Subcutaneous abdominal adipose tissue (tissue), 5 donors: Measurements from ENCODE around the gene POLR2H.

Experiments used
- H3K27ac ChIP-seq: one replicate; pipeline ENCODE4 v1.7.0; 2013; ENCODE audit warnings: low read depth, mild to moderate bottlenecking, inconsistent platforms, low read length, moderate library complexity
- H3K27me3 ChIP-seq, 5 donors: one replicate each; pipeline ENCODE4 v1.7.0; 2013; ENCODE audit warnings: low read length in 5 of 5, inconsistent platforms in 1 of 5; ENCODE audit not compliant: control insufficient read depth in 5 of 5, insufficient read depth in 4 of 5
- H3K36me3 ChIP-seq, 5 donors: one replicate each; pipeline ENCODE4 v1.7.0; 2013; ENCODE audit warnings: low read length in 5 of 5; ENCODE audit not compliant: control insufficient read depth in 5 of 5, insufficient read depth in 5 of 5
- H3K4me1 ChIP-seq, 5 donors: one replicate each; pipeline ENCODE4 v1.7.0; 2013; ENCODE audit warnings: low read length in 5 of 5, mild to moderate bottlenecking in 3 of 5, moderate library complexity in 1 of 5; ENCODE audit not compliant: control insufficient read depth in 5 of 5, insufficient read depth in 5 of 5
- H3K4me3 ChIP-seq, 5 donors: one replicate each; pipeline ENCODE4 v1.7.0; 2013; ENCODE audit warnings: low read length in 5 of 5, low read depth in 1 of 5
- H3K9ac ChIP-seq, 5 donors: one replicate each; pipeline ENCODE4 v1.7.0; 2013; ENCODE audit warnings: low read length in 5 of 5, mild to moderate bottlenecking in 4 of 5, moderate library complexity in 3 of 5
- H3K9me3 ChIP-seq, 5 donors: one replicate each; pipeline ENCODE4 v1.7.0; 2013; ENCODE audit warnings: low read length in 5 of 5; ENCODE audit not compliant: control insufficient read depth in 5 of 5
- donor health status: healthy.
- donor health status: healthy.
- donor health status: healthy.
- donor health status: healthy.
- donor health status: healthy.

POLR2H gene

DNA sequence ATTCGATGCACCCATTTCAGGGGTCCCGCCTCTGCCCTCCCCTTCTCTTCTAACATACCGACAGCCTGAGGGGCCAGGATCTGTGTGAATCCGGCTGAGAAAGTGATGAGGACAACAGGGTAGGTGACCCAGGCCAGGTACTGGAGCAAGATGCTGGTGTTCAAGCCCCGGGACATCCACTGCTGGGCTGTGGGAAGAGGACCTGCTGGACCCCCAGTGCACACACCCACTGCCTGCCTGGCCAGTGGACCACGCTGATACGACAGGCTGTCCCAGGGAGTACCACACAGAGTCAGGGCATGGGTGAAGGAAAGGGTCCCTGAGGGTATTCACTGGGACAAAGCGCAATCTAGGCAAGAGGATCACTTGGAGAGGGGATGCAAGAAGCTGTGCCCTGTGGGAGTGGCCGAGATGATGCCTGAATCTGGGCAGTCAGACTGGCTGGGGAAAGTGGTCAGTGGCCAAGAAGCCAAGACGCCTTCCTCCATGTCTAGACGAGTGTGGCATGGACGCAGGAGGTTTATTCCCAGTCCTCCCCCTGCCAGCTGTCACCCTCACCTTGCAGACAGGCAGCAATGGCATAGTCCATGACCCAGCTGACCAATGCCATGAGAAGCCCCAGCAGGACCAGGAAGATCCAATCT is 3.3 kb upstream of the POLR2H start:
- H3K9me3 ChIP-seq: no peaks in the 10 kb centered on the region
- peaks cover 4 to 30% (median 19%) of the 10 kb centered on the region in 5 donors for H3K4me1 ChIP-seq
- H3K36me3 ChIP-seq: peaks cover 0 to 15% (median 12%) of the 10 kb centered on the region in 5 donors
- H3K9ac ChIP-seq: no peak overlapping the region
- no peaks in the 10 kb centered on the region for H3K27me3 ChIP-seq
- H3K27ac ChIP-seq: no peak overlapping the region
- H3K4me3 ChIP-seq: no peak overlapping the region

DNA sequence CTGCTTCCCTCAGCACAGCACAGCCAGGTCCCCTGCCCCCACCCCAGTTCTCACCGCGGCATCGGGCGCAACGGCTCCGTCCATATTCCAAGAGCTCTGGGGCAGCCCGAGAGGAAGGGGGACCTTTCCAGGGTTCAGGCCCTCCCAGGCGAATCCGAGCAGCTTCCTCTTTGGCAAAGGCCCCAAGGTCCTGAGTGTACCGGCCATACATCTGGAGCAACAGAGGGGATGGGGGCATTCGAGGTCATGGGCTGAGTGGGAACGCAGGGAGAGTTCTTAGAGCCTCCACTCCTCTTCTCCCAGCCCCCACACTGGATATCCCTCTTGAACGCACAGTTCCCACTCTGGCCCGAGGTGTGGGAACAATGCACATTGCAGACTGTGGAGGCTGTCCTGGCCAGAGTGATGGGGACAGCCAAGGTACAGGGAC is 2.6 kb upstream of the POLR2H start:
- H3K9ac ChIP-seq: peak overlapping the region in 1 of 5 donors; percentile 8
- no peak overlapping the region for H3K27ac ChIP-seq
- H3K36me3 ChIP-seq: peaks cover 0 to 15% (median 12%) of the 10 kb centered on the region in 5 donors
- H3K27me3 ChIP-seq: no peaks in the 10 kb centered on the region
- H3K4me3 ChIP-seq: no peak overlapping the region
- no peaks in the 10 kb centered on the region for H3K9me3 ChIP-seq
- peaks cover 4 to 37% (median 25%) of the 10 kb centered on the region in 5 donors for H3K4me1 ChIP-seq

DNA sequence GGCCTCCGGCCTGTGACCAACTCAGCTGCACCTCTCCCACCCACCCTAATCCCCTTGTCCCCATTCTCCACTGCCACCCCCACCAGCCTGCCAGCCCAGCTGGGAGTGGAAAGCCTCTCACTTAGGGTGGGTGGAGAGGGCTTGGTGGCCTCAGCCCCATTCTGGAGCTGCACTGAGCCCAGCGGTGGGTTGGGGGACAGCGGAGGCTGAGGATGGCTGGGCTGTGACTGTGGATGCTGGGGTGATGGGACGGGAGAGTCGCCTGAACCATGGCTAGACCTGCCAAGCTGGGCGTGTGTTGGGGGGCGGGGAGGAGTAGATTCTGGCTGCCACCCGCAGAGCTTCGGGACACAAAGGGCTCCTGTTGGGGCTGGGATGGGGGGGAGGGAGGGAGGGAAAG is 1.9 kb upstream of the POLR2H start:
- Histone ChIP-seq H3K9ac (no peak overlapping the region), H3K36me3 (peaks cover 0 to 15% (median 12%) of the 10 kb centered on the region in 5 donors), H3K4me1 (peaks cover 4 to 41% (median 32%) of the 10 kb centered on the region in 5 donors), H3K4me3 (no peak overlapping the region), H3K9me3 (no peaks in the 10 kb centered on the region), H3K27me3 (no peaks in the 10 kb centered on the region), H3K27ac (no peak overlapping the region)

DNA sequence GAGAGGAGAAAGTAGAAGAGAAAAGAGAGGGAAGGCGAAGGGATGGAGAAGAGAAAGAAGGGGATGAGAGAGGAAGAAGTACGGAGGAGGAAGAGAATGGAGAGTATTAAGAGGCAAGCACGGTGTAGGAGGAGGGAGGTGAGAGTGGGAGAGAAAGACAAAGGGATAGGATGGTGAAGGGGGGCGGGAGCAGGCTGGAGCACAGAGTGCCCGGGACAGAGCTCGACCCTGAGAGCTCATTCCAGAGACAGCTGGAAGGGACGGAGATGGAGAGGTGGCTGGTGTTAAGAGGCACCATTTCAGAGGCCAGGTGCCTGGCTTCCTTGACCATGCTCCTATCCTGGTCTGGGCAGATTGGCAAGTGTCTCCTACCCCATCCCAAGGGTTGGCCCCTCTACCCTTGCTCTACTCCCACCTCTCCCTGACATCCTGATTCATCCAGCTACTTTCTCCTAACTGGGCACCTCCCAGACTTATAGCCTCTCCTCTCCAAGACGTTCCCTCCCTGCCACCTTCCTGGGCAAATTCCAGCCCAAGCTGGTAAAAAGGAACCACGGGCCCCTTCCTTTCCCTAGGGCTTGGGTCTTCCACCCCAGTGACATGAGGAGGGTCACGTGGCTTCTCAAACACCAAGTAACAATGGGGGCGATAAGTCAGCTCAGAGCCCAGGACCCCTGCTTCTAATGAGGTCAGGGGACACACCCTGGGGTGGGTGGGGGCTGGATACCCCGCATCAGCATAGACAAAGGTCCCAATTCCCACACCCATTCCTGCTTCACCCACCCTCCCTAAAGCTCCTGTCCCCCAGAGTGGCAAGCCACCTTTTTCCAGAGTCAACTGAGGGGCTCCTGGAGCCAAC is 1.2 kb upstream of the POLR2H start:
- H3K4me1 ChIP-seq: peaks cover 4 to 41% (median 33%) of the 10 kb centered on the region in 5 donors
- H3K9ac ChIP-seq: peak overlapping the region in 2 of 5 donors; percentile 54 to 63
- no peaks in the 10 kb centered on the region for H3K9me3 ChIP-seq
- H3K27ac ChIP-seq: no peak overlapping the region
- H3K4me3 ChIP-seq: peak overlapping the region; percentile 71 to 89 (median 83)
- peaks cover 4 to 19% (median 12%) of the 10 kb centered on the region in 5 donors for H3K36me3 ChIP-seq
- no peaks in the 10 kb centered on the region for H3K27me3 ChIP-seq

- H3K36me3 ChIP-seq: peaks cover 4 to 20% (median 12%) of the 10 kb centered on the region in 5 donors
- H3K9ac ChIP-seq: peak overlapping the region; percentile 54 to 96 (median 75)
- H3K27me3 ChIP-seq: no peaks in the 10 kb centered on the region
- H3K4me1 ChIP-seq: peaks cover 4 to 41% (median 33%) of the 10 kb centered on the region in 5 donors
- peak overlapping the region; percentile 71 to 89 (median 83) for H3K4me3 ChIP-seq
- peak overlapping the region; percentile 57 for H3K27ac ChIP-seq
- H3K9me3 ChIP-seq: no peaks in the 10 kb centered on the region
These were observed 480 bp upstream of the POLR2H start for GRCh38 chr3:184360929-184361531.

GRCh38 chr3:184361932-184362667 is 590 bp downstream of the POLR2H start:
- H3K36me3 ChIP-seq: peaks cover 7 to 23% (median 19%) of the 10 kb centered on the region in 5 donors
- no peaks in the 10 kb centered on the region for H3K27me3 ChIP-seq
- H3K4me1 ChIP-seq: peaks cover 4 to 41% (median 33%) of the 10 kb centered on the region in 5 donors
- peak overlapping the region; percentile 99 for H3K27ac ChIP-seq
- no peaks in the 10 kb centered on the region for H3K9me3 ChIP-seq
- H3K9ac ChIP-seq: peak overlapping the region; percentile 68 to 97 (median 94)
- peak overlapping the region; percentile 71 to 89 (median 83) for H3K4me3 ChIP-seq

GRCh38 chr3:184362668-184363546 is 1.4 kb downstream of the POLR2H start:
- Histone ChIP-seq H3K4me1 (peaks cover 4 to 41% (median 33%) of the 10 kb centered on the region in 5 donors), H3K9me3 (no peaks in the 10 kb centered on the region), H3K27ac (peak overlapping the region; percentile 99), H3K27me3 (no peaks in the 10 kb centered on the region), H3K4me3 (peak overlapping the region; percentile 71 to 89 (median 83)), H3K36me3 (peaks cover 7 to 23% (median 17%) of the 10 kb centered on the region in 5 donors), H3K9ac (peak overlapping the region; percentile 68 to 97 (median 94))

DNA sequence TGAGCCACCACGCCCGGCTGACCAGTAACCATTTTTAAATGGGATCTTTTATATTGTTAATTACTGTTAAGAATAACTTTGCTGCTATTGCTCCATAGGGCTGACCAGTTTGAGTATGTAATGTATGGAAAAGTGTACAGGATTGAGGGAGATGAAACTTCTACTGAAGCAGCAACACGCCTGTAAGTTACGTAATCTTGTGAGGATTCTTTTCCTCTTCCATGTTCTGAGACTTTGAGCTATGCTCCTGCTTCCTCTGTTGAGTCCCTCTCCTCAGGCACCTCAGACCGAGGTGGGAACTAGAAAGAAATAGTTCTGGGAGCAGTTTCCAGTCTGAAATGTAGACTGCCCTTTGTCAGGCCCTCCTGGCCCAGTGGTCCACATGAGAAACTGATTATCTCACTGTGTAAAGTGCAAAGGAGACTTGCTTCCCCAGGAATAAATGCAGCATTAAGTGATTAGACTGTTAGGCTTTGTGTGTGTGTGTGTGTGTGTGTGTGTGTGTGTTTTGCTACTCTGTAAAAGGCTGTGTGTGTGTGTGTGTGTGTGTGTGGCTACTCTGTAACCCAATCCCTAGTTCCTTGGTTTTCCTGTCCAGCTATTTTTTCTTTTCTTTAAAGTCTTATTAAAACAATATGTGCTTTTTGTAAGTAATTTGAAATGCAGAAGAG is 5.2 kb downstream of the POLR2H start:
- Histone ChIP-seq H3K9me3 (no peaks in the 10 kb centered on the region), H3K27ac (no peak overlapping the region), H3K9ac (no peak overlapping the region), H3K36me3 (peaks cover 7 to 30% (median 26%) of the 10 kb centered on the region in 5 donors), H3K4me3 (no peak overlapping the region), H3K4me1 (peaks cover 0 to 39% (median 33%) of the 10 kb centered on the region in 5 donors), H3K27me3 (no peaks in the 10 kb centered on the region)
